PC-9 (cell line): ENCODE results near the gene VWA7. TPM values are rescaled to one million over a fixed set of nuclear protein-coding genes. Genes with fewer than 3 reads are reported as not detected.
"Not testable (repeated sequence)": the region's sequence is repeated elsewhere in the genome, so short reads cannot be mapped to it uniquely, and the experiment has no call there.

Experiments used
- BruUV-seq: library from RNA; stranded (reverse); fragments of 400-500 nt; replicated peaks from 2 replicates; lab custom pipeline; 2021; lab: Mats Ljungman, UMichigan
- CTCF ChIA-PET: fragments of 300-600 bp; sonication (Branson Sonifier 250); formaldehyde crosslinking; loops from one replicate; lab custom pipeline; 2022; ENCODE audit warnings: antibody characterized with exemption; lab: Charles Lee
- POLR2A ChIA-PET: fragments of 300-600 bp; sonication (Branson Sonifier 250); formaldehyde crosslinking; loops from one replicate; lab custom pipeline; 2022; ENCODE audit warnings: antibody characterized with exemption; ENCODE audit not compliant: unreplicated experiment; lab: Charles Lee
- DNase-seq, 2 experiments: peaks; one replicate each; pipeline versions ENCODE4 v3.0.0 to v3.0.0-alpha.2; 2015 to 2022; ENCODE audit warnings: mixed read lengths in 1 of 2
- H2AFZ ChIP-seq: fragments of 200-600 bp; sonication (generic); 2 replicates; pipeline ENCODE4 v1.8.1; 2017; ENCODE audit warnings: antibody characterized with exemption
- H3F3A ChIP-seq: fragments of 200-600 bp; sonication (generic); 2 replicates; pipeline ENCODE4 v1.8.1; 2017; ENCODE audit warnings: antibody characterized with exemption, mild to moderate bottlenecking, low read depth; ENCODE audit not compliant: insufficient read depth
- H3K27ac ChIP-seq: fragments of 200-600 bp; sonication (generic); 2 replicates; pipeline ENCODE4 v1.6.1; 2016; ENCODE audit warnings: mixed run types
- H3K27me3 ChIP-seq: fragments of 200-600 bp; sonication (generic); 2 replicates; pipeline ENCODE4 v1.6.1; 2016; ENCODE audit warnings: low read depth, mixed run types; ENCODE audit not compliant: insufficient read depth
- H3K36me3 ChIP-seq: fragments of 200-600 bp; sonication (generic); 2 replicates; pipeline ENCODE4 v1.6.1; 2016; ENCODE audit warnings: low read depth, mixed run types
- H3K4me1 ChIP-seq: fragments of 200-600 bp; sonication (generic); replicated peaks from 2 replicates; pipeline ENCODE4 v1.6.1; 2016; ENCODE audit warnings: mixed run types; ENCODE audit not compliant: insufficient read depth
- H3K4me2 ChIP-seq: fragments of 200-600 bp; sonication (generic); 2 replicates; pipeline ENCODE4 v1.6.1; 2017; ENCODE audit warnings: mixed run types
- H3K4me3 ChIP-seq: fragments of 200-600 bp; sonication (generic); 2 replicates; pipeline ENCODE4 v1.6.1; 2016; ENCODE audit warnings: mixed run types
- H3K79me2 ChIP-seq: fragments of 200-600 bp; sonication (generic); 2 replicates; pipeline ENCODE4 v1.6.1; 2017; ENCODE audit warnings: low read depth, mixed run types
- H3K9me2 ChIP-seq: fragments of 200-600 bp; sonication (generic); 2 replicates; pipeline ENCODE4 v1.8.1; 2017; ENCODE audit warnings: mild to moderate bottlenecking; ENCODE audit not compliant: insufficient read depth
- H3K9me3 ChIP-seq: fragments of 200-600 bp; sonication (generic); 2 replicates; pipeline ENCODE4 v1.8.1; 2016; ENCODE audit warnings: low read depth; ENCODE audit not compliant: insufficient read depth
- H4K20me1 ChIP-seq: fragments of 200-600 bp; sonication (generic); 2 replicates; pipeline ENCODE4 v1.8.1; 2017; ENCODE audit not compliant: insufficient read depth
- CTCF ChIP-seq: fragments of 200-600 bp; sonication (generic); conservative IDR thresholded peaks from 2 replicates; pipeline ENCODE4 v1.6.1; 2017; ENCODE audit warnings: mixed run types, antibody characterized with exemption, mild to moderate bottlenecking, moderate library complexity
- EZH2 ChIP-seq: fragments of 200-600 bp; sonication (generic); IDR thresholded peaks from 2 replicates; pipeline ENCODE4 v1.8.0; 2017; ENCODE audit warnings: antibody characterized with exemption, low read depth
- intact Hi-C: fragments of 100-400 bp; cut with micrococcal nuclease; formaldehyde crosslinking; loops from one replicate; pipeline ENCODE4 v1.10.0; 2022; ENCODE audit not compliant: unreplicated experiment
- total RNA-seq: library from RNA; stranded (reverse); gene quantifications from 2 replicates; pipeline ENCODE4 v1.2.3, GENCODE V29; 2021

The VWA7 gene
- total RNA-seq, 1 experiment from 2014 or later, result 6.0 TPM

GRCh38 chr6:31805939-31806469 is 28.9 kb upstream of the VWA7 start:
- Histone ChIP-seq H3F3A (peaks cover 17% of the 10 kb centered on the region), H3K79me2 (peaks cover 32% of the 10 kb centered on the region), H3K4me2 (peak overlapping the region; percentile 75), H3K27ac (peak overlapping the region; percentile 56; the same call in 1 of the 2 replicates), H3K4me1 (peaks cover 8% of the 10 kb centered on the region; the same call in 1 of the 2 replicates), H3K36me3 (0 out of 2 replicates have a peak, but pooled peaks cover 6% of the 10 kb centered on the region), H4K20me1 (no peaks in the 10 kb centered on the region), H3K4me3 (peak overlapping the region; percentile 93), H3K9me3 (no peaks in the 10 kb centered on the region), H2AFZ (peak overlapping the region; percentile 91), H3K9me2 (no peaks in the 10 kb centered on the region), H3K27me3 (no peaks in the 10 kb centered on the region)
- ChIA-PET CTCF (interaction anchor here (0.6 to 1.5 kb wide), 2 partner anchors 10 to 19 kb away, joined by 6 to 10 read pairs; partner anchors contain the start of gene VARS1), POLR2A (interaction anchor here (0.6 to 0.7 kb wide), 6 partner anchors 8 to 329 kb away, joined by 3 to 13 read pairs (median 4); partner anchors contain the start of genes HSPA1A, HSPA1B and HSPA1L)
- BruUV-seq, result no TSS peak
- intact Hi-C loops, result no loop called here
- TF ChIP-seq CTCF (no peak), EZH2 (no peak)
- no peak for DNase-seq

- BruUV-seq, intact Hi-C loops, H3K9me3 ChIP-seq, CTCF ChIA-PET, H3K4me3 ChIP-seq, H3K36me3 ChIP-seq, DNase-seq, H3K9me2 ChIP-seq, H2AFZ ChIP-seq, H3K27me3 ChIP-seq, H3K4me1 ChIP-seq, H4K20me1 ChIP-seq, H3K4me2 ChIP-seq, H3K27ac ChIP-seq: not testable (repeated sequence)
- H3F3A ChIP-seq, result peaks cover 31% of the 10 kb centered on the region
- POLR2A ChIA-PET, result interaction anchor here (0.7 kb wide), 1 partner anchor 219 kb away, joined by 7 read pairs; the partner anchor contains the start of gene LTB
- H3K79me2 ChIP-seq, result peaks cover 21% of the 10 kb centered on the region
Observed at GRCh38 chr6:31801031-31801927, 24.2 kb upstream of the VWA7 start.

- BruUV-seq, result no TSS peak
- ChIA-PET CTCF (no interaction called here), POLR2A (interaction anchor here (0.7 kb wide), 2 partner anchors 14 to 70 kb away, joined by 4 to 12 read pairs; no protein-coding TSS in a partner anchor)
- H4K20me1 ChIP-seq, result no peaks in the 10 kb centered on the region
- H3K4me3 ChIP-seq, result no peak overlapping the region
- H3K27ac ChIP-seq, result no peak overlapping the region
- no peaks in the 10 kb centered on the region for H3K9me2 ChIP-seq
- peaks cover 13% of the 10 kb centered on the region for H3K79me2 ChIP-seq
- no peak overlapping the region for H2AFZ ChIP-seq
- peaks cover 35% of the 10 kb centered on the region for H3F3A ChIP-seq
- no peaks in the 10 kb centered on the region for H3K27me3 ChIP-seq
- intact Hi-C loops, result no loop called here
- TF ChIP-seq CTCF, result no peak
- TF ChIP-seq EZH2, result no peak
- no peaks in the 10 kb centered on the region for H3K9me3 ChIP-seq
- DNase-seq, result no peak
- peaks cover 4% of the 10 kb centered on the region; the same call in 1 of the 2 replicates for H3K4me1 ChIP-seq
- H3K36me3 ChIP-seq, result 0 out of 2 replicates have a peak, but pooled peaks cover 6% of the 10 kb centered on the region
- H3K4me2 ChIP-seq, result no peak overlapping the region
Observed at GRCh38 chr6:31799781-31800180, 22.7 kb upstream of the VWA7 start.
